Measurements from ENCODE around the gene KCTD14.
A peak's percentile ranks its signal among the peaks of the same experiment; 100 is the strongest.
"Not testable (repeated sequence)": the region's sequence is repeated elsewhere in the genome, so short reads cannot be mapped to it uniquely, and the experiment has no call there.

KCTD14 gene

GRCh38 chr11:78045851-78046485 lies 22.9 kb upstream of the KCTD14 start:
- peak; percentile 47 for DNase-seq

DNA sequence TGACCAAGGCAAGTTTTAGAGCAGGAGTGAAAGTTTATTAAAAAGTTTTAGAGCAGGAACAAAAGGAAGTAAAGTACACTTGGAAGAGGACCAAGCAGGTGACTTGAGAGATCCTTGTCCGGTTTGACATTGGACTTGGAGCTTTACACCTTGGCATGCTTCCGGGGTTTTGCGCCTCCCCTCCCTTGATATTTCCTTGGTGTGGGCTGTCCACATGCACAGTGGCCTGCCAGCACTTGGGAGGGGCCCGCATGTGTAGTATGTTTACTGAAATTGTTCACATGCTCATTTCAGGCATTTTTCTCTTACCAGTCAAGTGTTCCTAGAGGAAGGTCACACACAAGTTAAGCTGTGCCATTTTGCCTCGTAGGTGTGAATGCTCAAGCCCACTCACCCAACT lies 21.6 kb upstream of the KCTD14 start:
- DNase-seq = no peak

- DNase-seq = no peak
Observed at GRCh38 chr11:78041843-78042440, 18.9 kb upstream of the KCTD14 start.

GRCh38 chr11:78041380-78041719 lies 18.3 kb upstream of the KCTD14 start:
- DNase-seq = not testable (repeated sequence)

DNA sequence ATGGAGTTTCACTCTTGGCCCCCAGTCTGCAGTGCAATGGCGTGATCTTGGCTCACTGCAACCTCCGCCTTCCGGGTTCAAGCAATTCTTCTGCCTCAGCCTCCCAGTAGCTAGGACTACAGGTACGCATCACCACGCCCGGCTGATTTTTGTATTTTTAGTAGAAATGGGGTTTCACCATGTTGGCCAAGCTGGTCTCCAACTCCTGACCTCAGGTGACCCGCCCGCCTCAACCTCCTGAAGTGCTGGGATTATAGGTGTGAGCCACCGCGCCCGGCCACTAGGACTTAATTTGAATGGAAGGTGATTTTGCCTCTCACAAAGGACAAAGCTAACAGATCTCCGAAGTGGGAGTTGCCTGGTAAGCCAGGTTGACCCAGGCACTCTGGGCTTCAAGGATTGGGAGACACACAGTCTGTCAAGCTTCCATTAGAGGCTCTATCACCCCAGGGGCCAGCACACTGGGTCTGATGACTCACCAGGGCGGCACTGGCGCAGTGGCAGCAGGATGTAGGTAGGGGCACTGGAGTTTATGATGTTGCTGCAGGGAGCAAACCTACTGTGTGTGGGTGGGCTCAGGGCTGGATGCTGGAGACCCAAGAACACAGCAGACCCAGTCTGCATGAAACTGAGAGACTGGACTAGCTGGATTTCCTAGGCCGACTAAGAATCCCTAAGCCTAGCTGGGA lies 17.8 kb upstream of the KCTD14 start:
- DNase-seq = no peak

DNA sequence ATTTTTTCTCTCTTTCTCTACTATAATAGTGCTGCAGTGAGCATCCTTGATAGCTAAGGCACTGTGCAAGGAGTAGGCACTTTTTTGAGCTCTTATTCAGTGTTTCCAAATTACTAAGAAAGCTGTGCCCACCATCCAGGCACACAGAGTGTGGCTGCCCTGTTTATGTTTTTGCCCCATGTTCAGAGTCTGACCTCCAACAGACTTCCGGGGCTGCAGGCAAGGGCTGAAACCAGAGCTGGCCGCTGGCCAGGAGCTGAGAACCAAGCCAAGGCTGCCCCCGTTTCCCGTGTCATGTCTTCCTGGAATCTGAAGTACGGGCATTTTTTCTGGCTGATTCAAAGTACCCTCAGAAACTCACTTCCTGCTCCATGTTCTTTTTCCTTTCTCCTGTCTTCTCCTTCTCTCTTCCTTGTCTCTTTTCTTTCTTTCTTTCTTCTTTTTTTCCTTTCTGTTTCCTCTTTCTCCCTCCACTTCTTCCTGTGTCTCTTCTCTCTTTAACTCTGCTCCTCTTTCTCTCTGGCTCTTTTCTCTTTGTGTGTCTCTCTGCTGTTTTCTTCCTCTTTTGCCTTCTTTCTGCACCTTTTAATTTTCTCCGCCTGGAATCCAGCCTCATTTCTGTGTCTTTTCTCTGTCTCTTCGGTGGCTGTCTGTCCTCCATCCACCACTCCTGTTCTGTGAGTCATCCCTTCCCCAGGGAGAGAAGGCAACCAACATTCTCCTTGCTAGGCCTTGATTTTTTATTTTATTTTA lies 17.0 kb upstream of the KCTD14 start:
- peak; percentile 55 for DNase-seq

DNA sequence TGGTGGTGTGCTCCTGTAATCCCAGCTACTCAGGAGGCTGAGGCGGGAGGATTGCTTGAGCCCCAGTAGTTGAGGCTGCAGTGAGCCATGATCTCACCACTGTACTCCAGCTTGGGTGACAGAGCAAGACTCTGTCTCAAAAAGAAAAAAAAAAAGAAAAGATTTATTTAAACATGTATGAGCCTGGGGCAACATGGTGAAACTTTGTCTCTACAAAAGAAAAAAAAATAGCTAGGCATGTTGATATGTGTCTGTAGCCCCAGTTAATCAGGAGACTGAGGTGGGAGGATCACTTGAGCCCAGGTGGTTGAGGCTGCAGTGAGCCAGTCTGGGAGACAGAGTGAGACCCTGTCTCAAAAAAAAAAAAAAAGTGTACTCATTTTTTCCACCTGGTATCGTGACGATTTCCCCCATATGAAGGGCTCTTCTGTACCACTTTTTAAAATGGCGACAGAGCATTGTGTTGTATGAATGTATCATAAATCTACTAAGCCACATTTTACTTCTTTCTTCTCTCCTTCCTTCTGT lies 16.4 kb upstream of the KCTD14 start:
- no peak for DNase-seq

- DNase-seq = no peak
Observed at GRCh38 chr11:78038697-78039313, 15.7 kb upstream of the KCTD14 start.

DNA sequence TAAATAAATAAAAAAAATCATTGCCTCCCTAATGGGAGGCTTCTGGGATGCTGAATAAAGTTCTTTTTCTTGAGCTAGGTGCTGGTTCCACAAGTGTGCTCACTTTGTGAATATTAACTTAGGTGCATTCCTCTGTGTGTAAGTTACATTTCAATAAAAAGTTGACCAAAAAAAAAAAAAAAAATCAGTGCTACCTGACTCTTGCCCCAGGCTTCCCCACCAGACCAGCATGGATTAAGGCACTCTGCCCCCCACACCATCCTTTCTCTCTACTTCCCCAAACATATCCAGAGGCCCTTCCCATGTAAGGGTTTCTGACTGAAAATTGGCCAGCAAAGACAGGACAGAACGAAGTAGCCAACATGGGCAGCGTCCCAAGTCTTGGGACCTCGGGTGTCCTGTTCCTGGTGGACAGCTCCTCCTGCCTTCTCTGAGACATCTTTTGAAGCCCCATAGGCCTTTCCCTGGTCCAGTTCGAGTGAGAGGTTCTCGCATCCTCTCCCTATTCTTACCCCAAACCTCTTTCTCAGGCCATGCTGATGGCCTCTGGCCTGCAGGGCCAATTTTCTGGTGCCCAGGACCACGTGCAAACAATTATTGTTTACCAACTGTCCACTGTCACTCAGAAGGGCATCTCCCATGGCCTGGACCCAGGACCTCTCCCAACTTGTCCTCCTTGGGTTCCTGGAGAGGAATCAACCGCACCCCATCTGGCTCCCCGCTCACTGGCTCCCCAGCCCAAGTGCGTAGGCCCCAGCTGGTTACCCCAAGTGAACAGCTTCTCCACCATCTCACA lies 14.9 kb upstream of the KCTD14 start:
- no peak for DNase-seq

DNA sequence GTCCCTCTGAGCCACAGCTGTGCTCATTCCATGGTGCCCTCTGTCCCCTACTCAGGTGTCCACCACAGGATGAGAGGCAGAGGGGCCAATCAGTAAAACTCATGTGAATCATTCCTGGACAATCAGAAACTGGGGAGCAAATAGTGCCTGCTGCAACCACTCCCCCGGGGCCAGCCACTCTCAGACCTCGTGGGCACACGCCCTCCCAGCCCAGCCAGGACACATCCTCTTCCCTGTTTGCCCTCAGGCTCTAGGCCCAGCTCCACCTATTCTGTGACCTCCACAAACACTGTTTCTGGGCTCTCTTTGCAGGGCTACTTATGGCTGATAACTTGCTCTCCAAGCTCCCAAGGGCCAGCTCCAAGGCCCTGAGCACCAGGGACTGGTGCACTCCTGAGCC lies 14.0 kb upstream of the KCTD14 start:
- no peak for DNase-seq

DNA sequence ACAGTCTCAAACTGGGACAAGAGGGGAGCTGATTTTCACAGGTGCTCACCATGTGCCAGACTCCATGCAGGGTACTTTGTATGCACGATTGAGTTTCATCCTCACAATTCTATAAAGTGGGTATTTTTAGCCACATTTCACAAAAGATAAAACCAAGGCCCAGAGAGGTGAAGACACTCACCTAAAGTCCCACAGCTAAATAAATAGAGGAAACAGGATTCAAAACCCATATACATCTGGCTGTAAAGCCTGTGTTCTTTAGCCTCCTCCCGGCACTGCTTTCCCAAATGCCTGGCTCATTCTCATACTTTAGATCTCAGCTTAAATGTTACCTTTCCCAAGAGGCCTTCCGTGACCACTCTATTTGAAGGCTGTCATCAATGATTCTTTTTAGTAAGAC lies 13.2 kb upstream of the KCTD14 start:
- no peak for DNase-seq

DNA sequence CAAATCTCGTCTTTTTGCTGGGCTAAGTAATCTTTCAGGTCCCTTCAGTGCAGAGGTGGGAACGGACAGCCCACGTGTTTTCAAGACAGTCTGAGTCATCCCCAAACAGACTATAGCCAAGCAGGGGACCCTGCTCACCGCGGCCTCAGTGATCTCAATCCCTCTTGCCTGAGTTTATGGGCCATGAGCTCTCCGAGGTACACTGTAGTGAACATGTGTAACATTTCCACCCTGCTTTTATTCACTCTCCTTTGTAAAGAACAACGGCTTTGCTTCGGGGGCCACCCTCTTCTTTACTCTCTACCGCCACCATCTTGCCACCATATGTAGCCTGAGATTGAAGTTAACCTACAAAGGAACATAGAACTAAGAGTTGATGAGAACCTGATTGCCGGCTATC lies 11.5 kb upstream of the KCTD14 start:
- DNase-seq = no peak

DNA sequence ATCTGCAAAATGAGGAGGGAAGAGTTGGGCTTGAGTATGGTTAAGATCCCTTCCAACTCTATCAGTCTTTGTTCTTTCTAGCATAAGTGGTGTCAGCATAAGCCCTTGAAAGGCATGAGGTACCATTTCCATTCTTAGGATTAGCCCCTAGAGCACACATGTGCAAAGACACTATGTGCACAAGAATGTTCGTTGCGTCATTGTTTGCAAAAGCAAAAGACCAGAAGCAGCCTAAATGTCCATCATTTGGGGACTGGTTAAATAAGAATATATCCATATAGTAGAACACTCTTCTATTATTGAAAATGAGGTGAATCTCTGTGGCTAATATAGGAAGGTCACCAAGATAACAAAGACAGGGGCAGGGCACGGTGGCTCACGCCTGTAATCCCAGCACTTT lies 10.0 kb upstream of the KCTD14 start:
- DNase-seq = no peak

DNA sequence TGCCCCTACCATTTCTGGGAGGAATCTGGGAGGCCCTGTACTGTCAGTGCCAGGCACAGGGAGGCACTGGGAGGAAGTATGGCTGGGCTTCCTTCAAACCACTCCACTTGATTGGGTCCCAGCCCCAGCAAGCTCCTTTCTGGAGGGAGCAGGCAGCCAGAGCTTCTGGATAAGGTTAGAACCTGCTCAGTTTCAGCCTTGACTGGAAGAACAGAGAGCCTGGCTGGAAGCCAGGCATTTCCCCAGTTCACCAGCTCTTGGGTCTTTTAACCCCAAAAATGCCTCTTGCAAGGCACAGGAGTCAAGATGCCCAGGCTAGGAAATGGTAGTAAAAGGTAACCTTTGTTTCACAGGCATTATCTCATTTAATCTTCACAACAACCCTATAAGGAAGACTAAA lies 9.0 kb upstream of the KCTD14 start:
- peak; percentile 32 for DNase-seq

GRCh38 chr11:78031629-78032028 lies 8.6 kb upstream of the KCTD14 start:
- DNase-seq = no peak

DNA sequence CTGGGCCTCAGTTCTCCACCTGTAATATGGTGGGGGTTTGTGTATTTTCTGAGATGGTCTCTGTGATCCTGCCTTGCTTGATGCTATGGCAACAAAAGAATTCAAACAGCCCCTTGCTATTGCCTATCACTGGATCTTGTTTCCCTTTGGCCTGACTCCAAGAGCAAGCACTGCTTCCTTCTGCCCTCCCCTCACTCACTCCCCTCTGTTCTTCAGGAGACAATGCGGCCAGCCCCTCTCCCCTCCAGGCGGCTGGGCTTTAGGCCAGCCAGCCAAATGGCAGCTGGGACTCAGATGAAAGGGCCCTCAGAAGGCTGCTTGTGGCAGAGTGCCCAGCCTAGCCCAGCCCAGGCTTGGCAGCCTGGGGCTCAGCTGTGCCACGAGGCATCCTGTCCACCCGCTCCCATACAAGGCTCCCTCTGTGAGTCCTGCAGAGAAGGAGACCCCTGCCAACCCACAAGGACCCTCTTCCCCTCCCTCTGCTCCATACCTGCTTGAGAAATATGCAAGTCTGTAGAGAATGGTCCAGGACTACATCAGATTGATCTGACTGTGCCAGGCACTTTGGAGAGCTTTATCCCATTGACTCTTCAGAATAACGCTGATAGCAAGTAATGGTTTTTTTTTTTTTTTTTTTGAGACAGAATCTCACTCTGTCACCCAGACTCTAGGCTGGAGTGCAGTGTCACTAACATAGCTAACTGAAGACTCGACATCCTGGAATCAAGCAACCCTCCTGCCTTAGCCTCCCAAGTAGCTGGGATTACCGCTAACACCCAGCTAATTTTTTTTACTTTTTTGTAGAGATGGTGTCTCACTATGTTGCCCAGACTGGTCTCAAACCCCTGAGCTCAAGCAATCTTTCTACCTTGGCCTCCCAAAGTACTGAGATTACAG lies 7.6 kb upstream of the KCTD14 start:
- DNase-seq = peak; percentile 97

DNA sequence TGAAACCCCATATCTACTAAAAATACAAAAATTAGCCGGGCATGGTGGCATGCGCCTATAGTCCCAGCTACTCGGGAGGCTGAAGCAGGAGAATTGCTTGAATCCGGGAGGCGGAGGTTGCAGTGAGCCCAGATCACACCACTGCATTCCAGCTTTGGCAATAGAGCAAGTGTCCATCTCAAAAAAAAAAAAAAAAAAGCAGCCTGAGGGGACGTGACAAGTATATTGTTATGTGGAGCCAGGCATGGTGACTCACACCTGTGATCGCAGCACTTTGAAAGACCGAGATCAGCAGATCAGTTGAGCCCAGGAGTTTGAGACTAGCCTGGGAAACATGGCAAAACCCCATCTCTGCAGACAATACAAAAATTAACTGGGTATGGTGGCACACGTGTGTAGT lies 5.3 kb upstream of the KCTD14 start:
- not testable (repeated sequence) for DNase-seq

- no peak for DNase-seq
Observed at GRCh38 chr11:78027759-78028158, 4.7 kb upstream of the KCTD14 start.

GRCh38 chr11:78025378-78025777 lies 2.3 kb upstream of the KCTD14 start:
- DNase-seq = no peak

DNA sequence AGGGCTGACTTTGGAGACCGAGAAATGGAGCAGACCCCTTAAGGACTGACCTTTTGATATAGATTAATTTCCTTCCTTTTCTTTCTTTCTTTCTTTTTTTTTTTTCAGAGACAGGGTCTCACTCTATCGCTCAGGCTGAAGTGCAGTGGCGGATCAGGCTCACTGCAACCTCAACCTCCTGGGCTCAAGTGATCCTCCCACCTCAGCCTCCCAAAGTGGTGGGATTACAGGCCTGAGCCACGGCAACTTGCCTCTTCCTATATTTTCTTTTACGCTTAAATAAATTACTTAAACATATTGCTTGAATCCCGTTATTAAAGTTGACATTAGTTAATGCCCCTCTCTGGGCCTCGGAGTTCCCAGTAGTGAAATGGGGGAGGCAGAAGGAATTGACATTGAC lies 350 bp upstream of the KCTD14 start:
- DNase-seq = no peak

DNA sequence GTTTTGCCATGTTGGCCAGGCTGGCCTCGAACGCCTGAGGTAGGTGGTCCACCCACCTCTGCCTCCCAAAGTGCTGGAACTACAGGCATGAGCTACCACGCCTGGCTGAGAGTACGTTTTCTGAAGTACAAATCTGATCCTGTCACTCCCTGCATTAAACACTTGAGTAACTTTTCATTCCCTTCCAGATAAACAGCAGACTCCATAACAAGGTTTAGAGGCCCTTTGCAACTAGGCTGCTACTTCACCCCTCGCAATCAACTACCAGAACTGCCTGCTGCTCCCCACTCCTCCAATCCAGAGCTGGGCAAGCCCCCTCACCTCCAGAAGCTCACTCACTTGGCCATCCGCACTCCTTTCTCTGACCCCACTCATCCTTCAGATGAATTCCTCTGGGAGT lies 1.5 kb downstream of the KCTD14 start:
- no peak for DNase-seq

All from NCI-H2029 treated with DMSO at 0.1 percent for 48 hours (cell line).